Tibial artery (tissue), 4 donors: ENCODE results near the gene POFUT2.

Experiments used
- DNase-seq, 2 donors: peaks; one replicate each; pipeline ENCODE4 v3.0.0-alpha.2; 2019
- H3K27ac ChIP-seq, 2 donors: fragments of 200-600 bp; sonication (generic) in 1 of 2; 1 replicate in 1 of 2; 2 replicates in 1 of 2; pipeline ENCODE4 v1.5.1; 2018 to 2019; ENCODE audit warnings: mild to moderate bottlenecking in 1 of 2
- H3K27me3 ChIP-seq, 2 donors: fragments of 200-600 bp; sonication (generic) in 1 of 2; one replicate each; pipeline versions ENCODE4 v1.5.1 to v1.6.0; 2016 to 2019
- H3K36me3 ChIP-seq, 3 donors: fragments of 200-600 bp; sonication (generic) in 2 of 3; one replicate each; pipeline ENCODE4 v1.5.1; 2016 to 2019; ENCODE audit warnings: mild to moderate bottlenecking in 2 of 3
- H3K4me1 ChIP-seq, 4 donors: fragments of 200-600 bp; sonication (generic) in 2 of 4; 1 replicate in 3 of 4; 2 replicates in 1 of 4; pipeline ENCODE4 v1.5.1; 2016 to 2019
- H3K4me3 ChIP-seq, 2 donors: fragments of 200-600 bp; sonication (generic) in 1 of 2; 1 replicate in 1 of 2; 2 replicates in 1 of 2; pipeline ENCODE4 v1.5.1; 2018 to 2019; ENCODE audit warnings: mild to moderate bottlenecking in 2 of 2
- H3K9me3 ChIP-seq, 3 donors: fragments of 200-600 bp; sonication (generic) in 1 of 3; one replicate each; pipeline ENCODE4 v1.5.1; 2016 to 2019
- CTCF ChIP-seq, 2 experiments: fragments of 200-600 bp in 1 of 2; fragments of 450-650 bp in 1 of 2; IDR thresholded peaks; one replicate each; pipeline ENCODE4 v1.5.1; 2017 to 2019; ENCODE audit warnings: antibody characterized with exemption in 2 of 2, mild to moderate bottlenecking in 1 of 2, moderate library complexity in 1 of 2
- intact Hi-C: fragments of 100-400 bp; cut with DNase I; formaldehyde crosslinking; loops from one replicate; pipeline ENCODE4 v1.15.0; 2023; ENCODE audit warnings: low total_unique reads

Gene POFUT2

GRCh38 chr21:45226540-45227326 is 61.0 kb downstream of the POFUT2 start:
- H3K36me3 ChIP-seq, result peaks cover 22 to 39% (median 27%) of the 10 kb centered on the region in 3 donors
- intact Hi-C loops, result loop anchor here (10.0 kb wide), 1 partner anchor 48 kb away; no protein-coding TSS in a partner anchor
- TF ChIP-seq CTCF (IDR thresholded peaks at IDR 0.05), result no peak
- no peak overlapping the region for H3K4me3 ChIP-seq
- H3K4me1 ChIP-seq, result peaks cover 0 to 11% (median 4%) of the 10 kb centered on the region in 4 donors
- H3K9me3 ChIP-seq, result no peaks in the 10 kb centered on the region
- no peaks in the 10 kb centered on the region for H3K27me3 ChIP-seq
- H3K27ac ChIP-seq, result no peak overlapping the region
- no peak for DNase-seq

- Histone ChIP-seq H3K4me1 (peaks cover 0 to 11% (median 4%) of the 10 kb centered on the region in 4 donors), H3K36me3 (peaks cover 31 to 48% (median 36%) of the 10 kb centered on the region in 3 donors), H3K9me3 (no peaks in the 10 kb centered on the region), H3K27ac (no peak overlapping the region), H3K4me3 (no peak overlapping the region), H3K27me3 (no peaks in the 10 kb centered on the region)
- TF ChIP-seq CTCF (IDR thresholded peaks at IDR 0.05), result no peak
- DNase-seq, result no peak
- intact Hi-C loops, result loop anchor here (10.0 kb wide), 1 partner anchor 49 kb away; no protein-coding TSS in a partner anchor
Measured at GRCh38 chr21:45225741-45226327, 61.9 kb downstream of the POFUT2 start.

DNA sequence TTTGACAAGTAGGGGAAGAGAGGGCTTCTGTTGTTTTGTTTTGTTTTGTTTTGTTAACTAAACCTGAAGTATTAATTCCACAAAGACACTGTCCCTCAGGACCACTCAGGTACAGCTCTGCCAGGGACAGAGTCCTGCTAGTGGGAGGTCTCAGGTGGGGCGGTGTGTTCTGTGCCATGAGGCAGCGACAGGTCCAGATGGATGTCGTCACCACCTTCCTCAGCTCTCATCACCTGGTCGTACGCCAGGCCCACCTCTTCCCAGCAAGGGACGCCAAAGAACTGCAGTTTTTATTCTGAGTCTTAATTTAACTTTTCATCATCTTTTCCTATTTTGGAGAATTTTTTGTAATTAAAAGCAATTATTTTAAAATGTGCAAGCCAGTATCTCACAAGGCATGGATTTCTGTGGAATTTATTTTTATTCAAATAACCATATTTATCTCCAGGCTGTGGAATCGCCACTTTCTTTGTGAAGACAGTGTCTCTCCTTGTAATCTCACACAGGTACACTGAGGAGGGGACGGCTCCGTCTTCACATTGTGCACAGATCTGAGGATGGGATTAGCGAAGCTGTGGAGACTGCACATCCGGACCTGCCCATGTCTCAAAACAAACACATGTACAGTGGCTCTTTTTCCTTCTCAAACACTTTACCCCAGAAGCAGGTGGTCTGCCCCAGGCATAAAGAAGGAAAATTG is 62.5 kb downstream of the POFUT2 start:
- no peaks in the 10 kb centered on the region for H3K9me3 ChIP-seq
- no peak overlapping the region for H3K27ac ChIP-seq
- no peak for DNase-seq
- no peak overlapping the region for H3K4me3 ChIP-seq
- H3K36me3 ChIP-seq, result peaks cover 37 to 54% (median 43%) of the 10 kb centered on the region in 3 donors
- no peak for TF ChIP-seq CTCF (IDR thresholded peaks at IDR 0.05)
- no peaks in the 10 kb centered on the region for H3K27me3 ChIP-seq
- intact Hi-C loops, result loop anchor here (10.0 kb wide), 1 partner anchor 50 kb away; no protein-coding TSS in a partner anchor
- H3K4me1 ChIP-seq, result peaks cover 0 to 17% (median 9%) of the 10 kb centered on the region in 4 donors

- TF ChIP-seq CTCF (IDR thresholded peaks at IDR 0.05), result no peak
- Histone ChIP-seq H3K4me3 (no peak overlapping the region), H3K27ac (no peak overlapping the region), H3K27me3 (no peaks in the 10 kb centered on the region), H3K36me3 (peaks cover 37 to 61% (median 47%) of the 10 kb centered on the region in 3 donors), H3K9me3 (no peaks in the 10 kb centered on the region), H3K4me1 (peaks cover 0 to 25% (median 14%) of the 10 kb centered on the region in 4 donors)
- no peak for DNase-seq
- intact Hi-C loops, result loop anchor here (10.0 kb wide), 1 partner anchor 50 kb away; no protein-coding TSS in a partner anchor
Measured at GRCh38 chr21:45224189-45224938, 63.3 kb downstream of the POFUT2 start.
